Measurements from ENCODE around the gene SNIP1.
A peak's percentile ranks its signal among the peaks of the same experiment; 100 is the strongest.
"Not testable (repeated sequence)": the region's sequence is repeated elsewhere in the genome, so short reads cannot be mapped to it uniquely, and the experiment has no call there.

The SNIP1 gene

DNA sequence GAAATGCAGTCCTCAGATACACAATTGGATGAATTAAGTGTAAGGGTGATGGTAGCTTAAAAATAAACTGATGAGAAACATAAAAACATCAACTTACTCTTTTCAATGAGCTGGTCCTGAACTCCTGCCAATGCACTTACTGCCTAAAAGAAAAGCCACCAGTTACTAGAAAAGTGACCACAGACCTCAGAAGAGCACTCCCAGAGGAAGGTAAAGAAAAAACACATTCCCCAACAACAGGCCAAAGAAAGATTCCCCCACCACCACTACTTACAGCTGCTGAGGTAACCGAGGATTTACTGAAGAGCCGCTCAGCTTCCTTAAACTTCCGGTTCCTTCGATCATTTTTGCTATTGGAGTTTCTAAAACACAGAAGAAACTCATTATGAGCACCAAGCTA is 44.9 kb downstream of the SNIP1 start:
- DNase-seq = no peak

DNA sequence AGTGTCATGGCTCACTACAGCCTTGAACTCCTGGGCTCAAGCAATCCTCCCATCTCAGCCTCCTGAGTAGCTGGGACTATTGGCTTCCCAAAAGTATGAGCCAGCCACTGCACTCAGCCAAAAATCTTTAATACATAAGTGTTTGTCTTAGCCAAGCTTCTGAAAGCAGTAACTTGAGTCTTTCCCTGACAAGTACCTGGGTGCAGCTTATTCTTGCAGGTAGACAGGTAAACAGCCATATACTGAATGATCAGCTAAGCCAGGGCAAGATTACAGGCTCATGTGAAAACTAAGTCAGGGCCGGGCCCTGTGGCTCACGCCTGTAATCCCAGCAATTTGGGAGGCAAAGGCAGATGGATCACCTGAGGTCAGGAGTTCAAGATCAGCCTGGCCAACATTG is 47.4 kb downstream of the SNIP1 start:
- no peak for DNase-seq

DNA sequence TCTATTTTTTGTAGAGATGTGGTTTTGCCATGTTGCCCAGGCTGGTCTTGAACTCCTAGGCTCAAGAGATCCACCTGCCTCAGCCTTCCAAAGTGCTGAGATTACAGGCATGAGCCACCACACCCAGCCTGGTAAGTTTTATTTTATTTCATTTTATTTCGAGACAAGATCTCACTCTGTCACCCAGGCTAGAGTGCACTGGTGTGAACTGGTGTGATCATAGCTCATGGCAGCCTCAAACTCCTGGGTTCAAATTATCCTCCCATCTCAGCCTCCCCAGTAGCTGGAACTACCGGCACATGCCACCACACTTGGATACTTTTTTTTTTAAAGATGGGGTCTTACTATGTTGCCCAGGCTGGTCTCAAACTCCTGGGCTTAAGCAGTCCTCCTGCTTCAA is 51.3 kb downstream of the SNIP1 start:
- DNase-seq = not testable (repeated sequence)

GRCh38 chr1:37502104-37502503 is 52.0 kb downstream of the SNIP1 start:
- no peak for DNase-seq

DNA sequence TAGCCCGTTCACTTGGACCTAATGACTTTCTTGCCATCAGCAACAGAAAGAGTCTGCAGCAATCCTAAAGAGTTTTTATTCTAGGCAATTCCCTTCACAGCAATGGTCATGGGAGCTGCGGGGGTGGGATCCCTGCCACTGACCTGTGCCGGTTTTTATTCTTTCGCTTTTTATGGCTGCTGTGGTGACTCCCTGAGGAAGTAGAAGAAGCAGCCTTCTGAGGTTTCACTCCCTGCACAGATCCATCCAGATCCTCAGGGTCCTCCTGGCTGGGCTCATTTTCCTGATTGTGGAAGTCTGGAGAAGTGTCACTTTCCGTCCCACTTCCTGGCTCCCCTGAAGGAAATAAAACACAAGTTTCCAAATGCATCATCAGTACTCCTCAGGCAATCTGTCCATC is 52.4 kb downstream of the SNIP1 start:
- DNase-seq = no peak

GRCh38 chr1:37498872-37499617 is 55.0 kb downstream of the SNIP1 start:
- no peak for DNase-seq

DNA sequence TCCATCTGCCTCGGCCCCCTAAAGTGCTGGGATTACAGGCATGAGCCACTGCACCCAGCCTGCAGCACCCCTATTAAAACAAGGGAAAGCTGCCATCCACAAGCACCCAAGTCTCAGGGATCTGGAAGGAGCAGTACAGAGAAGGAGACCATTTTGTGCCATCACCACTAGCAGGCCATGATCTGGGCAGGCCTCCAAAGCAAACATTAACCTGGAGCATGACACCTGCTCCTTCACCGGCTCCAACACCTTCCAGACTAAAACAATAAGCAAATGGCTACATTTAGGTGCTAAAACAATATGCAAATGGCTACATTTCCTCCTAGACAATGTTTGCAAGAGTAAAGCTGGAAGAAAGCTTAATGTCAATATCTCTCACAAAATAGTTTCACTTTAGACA is 56.3 kb downstream of the SNIP1 start:
- no peak for DNase-seq

- no peak for DNase-seq
These were observed 58.2 kb downstream of the SNIP1 start for GRCh38 chr1:37495875-37496274.

GRCh38 chr1:37493336-37494098 is 60.6 kb downstream of the SNIP1 start:
- DNase-seq = peak; percentile 79

- DNase-seq = no peak
These were observed 66.5 kb downstream of the SNIP1 start for GRCh38 chr1:37487619-37487984.

DNA sequence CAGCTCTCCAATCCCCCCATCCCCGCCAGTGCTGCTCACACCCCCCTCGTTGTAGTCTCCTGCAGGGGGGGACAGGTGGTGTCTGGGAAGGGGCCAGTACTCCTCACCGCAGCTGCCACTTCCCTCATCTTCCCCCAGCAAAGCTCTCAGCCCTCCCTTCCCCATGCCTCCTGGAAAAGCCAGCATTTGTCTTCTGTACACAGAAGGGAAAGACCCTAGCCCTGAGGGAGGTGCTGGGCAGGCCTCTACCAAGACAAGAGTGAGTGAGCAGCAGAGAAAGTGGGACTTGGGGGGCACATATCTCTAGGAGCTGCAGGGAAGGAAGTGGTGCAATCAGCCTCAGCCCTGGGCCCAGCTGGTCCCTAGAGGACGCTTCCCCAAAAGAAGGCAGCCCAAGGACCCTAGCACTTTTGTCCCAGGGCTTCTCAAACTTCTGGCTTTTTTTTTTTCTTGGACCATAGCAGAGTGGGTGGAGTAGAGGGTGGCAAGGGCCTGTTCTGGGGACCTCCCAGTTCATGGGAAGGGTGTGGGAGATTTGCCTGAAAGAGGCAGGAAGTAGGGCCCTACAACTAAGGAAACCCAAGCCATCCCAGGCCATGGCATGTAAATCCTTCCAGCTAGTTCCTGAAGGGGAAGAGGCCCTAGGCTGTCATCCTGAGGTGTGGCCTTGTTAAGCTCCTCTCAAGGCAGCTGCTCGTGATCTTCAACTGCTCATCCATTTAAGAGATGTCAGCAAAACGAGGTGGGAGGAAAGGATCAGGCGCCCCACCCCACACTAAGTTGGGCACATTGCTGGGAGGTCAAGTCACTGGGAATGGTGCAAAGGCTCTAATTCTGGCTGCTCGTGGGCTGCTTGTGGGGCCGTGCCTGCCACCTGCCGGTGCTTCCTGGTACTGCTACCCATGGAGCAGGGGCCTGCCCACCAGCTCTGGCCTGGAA is 67.1 kb downstream of the SNIP1 start:
- peak; percentile 79 for DNase-seq

DNA sequence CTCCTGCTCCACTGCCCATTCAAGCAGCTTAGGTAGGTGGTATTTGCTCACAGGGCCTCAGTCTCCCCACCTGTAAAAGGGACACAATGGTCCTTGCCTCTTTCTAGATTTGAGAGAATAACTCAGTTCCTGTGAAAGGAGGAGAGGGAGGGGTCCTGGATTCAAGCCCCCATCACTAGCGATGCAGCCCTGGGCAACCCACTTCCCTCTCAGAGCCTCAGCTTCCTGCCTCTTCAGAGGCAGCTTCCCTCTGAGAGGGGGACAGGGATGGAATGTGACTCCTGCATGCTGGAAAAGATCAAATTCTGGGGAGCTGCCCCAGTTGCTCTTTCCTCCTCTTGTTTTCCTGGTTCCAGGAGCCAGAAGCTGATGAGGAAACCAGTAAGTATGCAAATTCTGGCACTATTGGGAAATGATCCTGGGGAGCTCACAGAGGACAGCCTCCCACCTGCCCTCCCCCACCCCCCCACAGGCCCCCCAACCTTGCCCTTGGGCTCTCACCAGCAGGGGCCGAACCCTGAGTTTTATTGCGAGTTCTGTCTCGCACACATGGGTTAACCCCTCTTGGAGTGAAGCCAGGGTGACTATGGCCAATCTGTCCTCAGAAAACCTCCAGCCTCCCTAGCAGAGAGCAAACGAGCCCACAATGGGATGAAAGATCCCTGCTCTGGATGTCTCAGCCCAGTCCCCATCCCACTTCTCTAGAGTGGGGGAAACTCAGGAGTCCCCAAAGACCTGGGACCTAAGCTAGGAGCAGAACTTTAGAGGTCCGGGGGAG is 68.0 kb downstream of the SNIP1 start:
- no peak for DNase-seq

All from activated CD4-positive, alpha-beta T cell treated with anti-CD3 and anti-CD28 coated beads, Interleukin-10, Interleukin-2, amounts not matched to agents 100 ng/mL and 50 ng/mL, durations not matched to agents 16 hours and 8 hours (primary cell).